GM12873 (cell line): ENCODE results near the gene UCP3.

ENCODE experiments used
- TF ChIP-seq, protein P1 (sequence below): IDR thresholded peaks from 2 replicates; pipeline ENCODE4 v1.5.1; 2012; ENCODE audit warnings: low read depth, mild to moderate bottlenecking, moderate library complexity, low read length, control low read depth; ENCODE audit not compliant: insufficient read depth; ENCODE audit errors: missing control alignments

Gene UCP3

DNA sequence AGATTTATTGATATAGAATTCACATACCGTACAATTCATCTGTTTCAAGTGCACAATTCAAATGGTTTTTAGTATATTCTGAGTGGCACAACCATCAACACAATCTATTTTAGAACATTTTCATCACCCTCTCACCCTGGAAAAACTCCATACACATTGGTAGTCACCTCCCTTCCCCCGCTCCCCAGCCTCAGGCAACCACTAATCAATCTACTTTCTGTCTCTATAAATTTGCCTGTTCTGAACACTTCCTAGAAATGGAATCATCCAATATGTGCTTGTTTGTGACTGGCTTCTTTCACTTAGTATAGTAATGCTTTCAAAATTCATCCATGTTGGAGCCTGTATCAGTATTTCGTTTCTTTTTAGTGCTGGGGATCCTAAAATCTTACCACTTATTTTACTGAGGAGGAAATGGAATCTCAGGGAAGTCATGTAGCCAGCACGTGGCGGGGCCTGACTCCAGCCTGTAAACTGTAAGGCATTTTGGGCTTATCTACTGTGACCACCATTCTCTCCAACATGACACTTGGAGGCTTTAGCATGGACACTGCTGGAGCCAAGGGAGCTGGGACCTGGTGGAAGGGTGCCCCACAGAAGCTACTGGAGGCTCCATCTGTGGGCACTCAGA, 905 bp upstream of the UCP3 start:
- TF ChIP-seq, protein P1, sequence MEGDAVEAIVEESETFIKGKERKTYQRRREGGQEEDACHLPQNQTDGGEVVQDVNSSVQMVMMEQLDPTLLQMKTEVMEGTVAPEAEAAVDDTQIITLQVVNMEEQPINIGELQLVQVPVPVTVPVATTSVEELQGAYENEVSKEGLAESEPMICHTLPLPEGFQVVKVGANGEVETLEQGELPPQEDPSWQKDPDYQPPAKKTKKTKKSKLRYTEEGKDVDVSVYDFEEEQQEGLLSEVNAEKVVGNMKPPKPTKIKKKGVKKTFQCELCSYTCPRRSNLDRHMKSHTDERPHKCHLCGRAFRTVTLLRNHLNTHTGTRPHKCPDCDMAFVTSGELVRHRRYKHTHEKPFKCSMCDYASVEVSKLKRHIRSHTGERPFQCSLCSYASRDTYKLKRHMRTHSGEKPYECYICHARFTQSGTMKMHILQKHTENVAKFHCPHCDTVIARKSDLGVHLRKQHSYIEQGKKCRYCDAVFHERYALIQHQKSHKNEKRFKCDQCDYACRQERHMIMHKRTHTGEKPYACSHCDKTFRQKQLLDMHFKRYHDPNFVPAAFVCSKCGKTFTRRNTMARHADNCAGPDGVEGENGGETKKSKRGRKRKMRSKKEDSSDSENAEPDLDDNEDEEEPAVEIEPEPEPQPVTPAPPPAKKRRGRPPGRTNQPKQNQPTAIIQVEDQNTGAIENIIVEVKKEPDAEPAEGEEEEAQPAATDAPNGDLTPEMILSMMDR = no peak

DNA sequence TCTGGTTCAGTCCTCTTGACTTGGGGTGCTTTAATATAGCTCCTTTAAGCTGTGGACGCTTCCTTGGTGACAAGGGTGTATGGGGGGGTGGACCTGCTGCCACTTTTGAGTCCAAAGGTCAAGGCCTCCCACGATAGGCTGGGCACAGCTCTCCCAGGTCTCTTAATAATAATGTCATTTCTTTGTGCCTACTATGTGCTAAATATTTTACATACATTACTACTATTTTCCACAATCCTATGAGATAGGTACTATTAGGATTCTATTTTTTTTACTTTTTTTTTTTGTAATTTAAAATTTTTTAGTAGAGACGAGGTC, 304 bp upstream of the UCP3 start:
- TF ChIP-seq, protein P1 = no peak

DNA sequence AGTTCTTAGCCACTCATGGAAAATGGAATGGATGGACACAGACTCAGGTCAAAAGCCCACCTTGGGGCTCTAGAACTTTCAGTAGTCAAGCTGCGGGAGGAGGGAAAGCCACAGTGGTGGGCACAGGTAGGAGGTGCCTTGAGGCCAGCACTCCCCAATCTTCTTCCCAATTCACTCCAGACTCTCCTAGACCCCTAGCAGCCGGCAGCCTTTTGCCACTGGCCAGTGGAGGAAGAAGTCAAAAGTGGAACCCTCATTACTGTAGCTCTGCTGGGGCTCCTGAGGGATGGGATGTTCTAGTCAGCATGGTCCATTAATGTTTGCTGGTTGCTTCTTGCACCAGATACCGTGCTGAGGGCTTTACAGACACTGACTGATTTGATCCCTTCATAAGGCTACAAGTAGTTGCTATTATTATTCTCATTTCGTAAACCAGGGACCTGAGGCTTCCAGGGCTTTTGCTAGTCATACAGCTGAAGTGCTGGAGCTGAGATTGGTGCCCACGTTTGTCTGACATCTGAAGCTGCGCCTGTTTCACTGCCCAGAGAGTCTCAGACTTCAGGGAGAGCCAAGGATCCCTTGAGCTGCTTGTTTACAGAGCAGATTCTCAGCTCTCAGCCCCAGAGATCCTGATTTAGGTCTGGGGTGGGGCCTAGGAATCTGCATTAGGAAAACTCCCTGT, 1.1 kb downstream of the UCP3 start:
- TF ChIP-seq, protein P1 = no peak

DNA sequence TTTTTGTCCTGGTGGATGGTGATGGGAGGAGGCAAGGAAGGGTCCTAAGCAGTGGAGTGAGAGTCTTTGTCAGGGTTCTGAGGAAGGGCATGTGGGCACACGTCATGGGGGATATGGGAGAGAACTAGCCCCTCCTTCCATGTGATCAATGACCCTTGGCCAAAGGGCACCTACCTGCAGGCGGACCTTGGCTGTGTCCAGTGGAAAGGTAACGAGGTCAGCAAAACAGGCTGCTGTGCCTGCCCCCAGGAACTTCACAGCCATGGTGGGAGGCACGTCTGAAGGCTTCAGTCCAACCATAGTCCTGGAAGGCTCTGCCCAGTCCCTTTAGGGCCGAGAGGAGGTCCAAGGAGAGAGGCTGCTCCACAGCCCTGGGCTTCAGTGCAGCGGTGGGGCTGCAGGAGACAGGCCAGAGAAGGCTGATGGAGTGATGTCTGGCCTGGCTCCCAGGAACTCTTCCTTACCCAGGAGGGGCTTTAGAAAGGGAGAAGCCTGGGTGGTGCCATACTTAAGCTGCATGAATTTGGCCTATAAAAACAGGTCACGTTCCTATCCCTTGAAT, 2.1 kb downstream of the UCP3 start:
- TF ChIP-seq, protein P1 = no peak

DNA sequence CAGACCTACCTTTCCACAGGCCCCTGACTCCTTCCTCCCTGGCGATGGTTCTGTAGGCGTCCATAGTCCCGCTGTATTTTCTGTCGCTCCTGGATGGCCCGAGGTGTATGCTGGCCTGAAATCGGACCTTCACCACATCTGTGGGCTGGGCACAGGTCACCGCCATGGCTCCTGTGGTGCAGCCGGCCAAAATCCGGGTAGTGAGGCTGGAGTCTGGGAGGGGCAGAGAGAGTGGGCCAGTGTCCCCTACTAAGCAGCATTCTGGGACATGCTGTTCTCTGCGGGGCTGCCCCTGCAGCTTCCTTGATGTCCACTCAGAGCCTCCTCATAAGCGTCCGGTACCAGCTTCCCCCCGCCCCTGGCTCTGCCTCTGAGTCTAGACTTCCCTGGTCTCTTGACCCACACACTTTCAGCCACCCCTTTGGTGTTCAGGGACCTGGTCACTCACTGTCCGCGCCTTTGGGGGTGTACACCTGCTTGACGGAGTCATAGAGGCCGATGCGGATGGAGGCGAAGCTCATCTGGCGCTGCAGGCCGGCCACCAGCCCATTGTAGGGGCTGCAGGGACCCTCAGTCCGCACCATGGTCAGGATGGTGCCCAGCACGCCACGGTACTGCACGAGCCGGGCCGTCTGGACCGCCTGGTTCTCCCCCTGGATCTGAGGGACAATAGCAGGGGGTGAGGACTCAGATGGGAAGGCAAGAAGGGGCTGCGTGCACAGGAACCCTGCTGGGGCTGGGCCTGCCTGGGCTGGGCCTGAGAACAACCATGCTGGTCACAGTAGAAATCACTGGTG, 3.0 kb downstream of the UCP3 start:
- TF ChIP-seq, protein P1 = no peak

DNA sequence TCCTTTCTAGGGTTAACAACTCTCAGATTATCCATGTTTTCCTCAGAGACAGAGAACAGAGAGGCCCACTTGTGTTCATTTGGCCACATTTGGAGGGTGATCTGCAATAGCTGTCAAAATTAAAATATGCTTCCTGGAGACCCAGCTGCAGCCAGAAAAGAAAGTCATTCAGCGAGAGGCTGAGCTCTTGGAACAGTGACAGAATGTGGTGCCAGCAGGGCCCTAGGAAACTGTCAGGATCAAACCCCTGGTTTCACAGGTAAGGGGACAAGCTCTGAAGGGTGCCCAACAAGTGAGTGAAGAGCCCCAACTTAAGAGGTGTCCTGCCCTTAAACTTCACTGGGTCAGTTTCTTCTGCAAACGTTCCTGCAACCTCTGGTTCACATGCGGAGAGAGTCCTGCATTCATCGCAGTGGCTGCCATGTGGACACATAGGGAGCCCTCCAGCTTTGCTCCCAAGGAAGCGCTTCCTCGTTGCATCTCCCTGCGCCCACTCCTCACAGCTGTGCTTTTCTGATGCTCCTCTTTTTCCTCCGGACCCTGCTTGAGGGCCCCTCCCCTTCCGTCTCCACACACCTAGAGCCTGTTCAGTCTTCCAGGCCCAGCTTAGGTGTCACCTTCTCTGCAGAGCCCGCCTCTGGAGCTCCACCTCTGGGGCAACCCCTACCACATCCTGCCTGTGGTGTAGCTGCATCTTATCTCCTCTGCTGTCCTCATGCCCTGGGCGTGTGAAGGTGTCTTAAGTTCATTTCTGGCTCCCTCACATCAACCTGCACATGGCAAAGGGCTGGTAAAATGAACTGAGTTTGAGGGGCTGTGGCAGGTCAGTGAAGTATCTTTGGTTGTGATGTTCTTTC, 3.9 kb downstream of the UCP3 start:
- TF ChIP-seq, protein P1 = no peak
